ENCODE measurements around the gene PCP2. TPM values are rescaled to one million over a fixed set of nuclear protein-coding genes. Genes with fewer than 3 reads are reported as not detected.

Gene PCP2
- total RNA-seq, 1 donor from 2014 or later: not detected

DNA sequence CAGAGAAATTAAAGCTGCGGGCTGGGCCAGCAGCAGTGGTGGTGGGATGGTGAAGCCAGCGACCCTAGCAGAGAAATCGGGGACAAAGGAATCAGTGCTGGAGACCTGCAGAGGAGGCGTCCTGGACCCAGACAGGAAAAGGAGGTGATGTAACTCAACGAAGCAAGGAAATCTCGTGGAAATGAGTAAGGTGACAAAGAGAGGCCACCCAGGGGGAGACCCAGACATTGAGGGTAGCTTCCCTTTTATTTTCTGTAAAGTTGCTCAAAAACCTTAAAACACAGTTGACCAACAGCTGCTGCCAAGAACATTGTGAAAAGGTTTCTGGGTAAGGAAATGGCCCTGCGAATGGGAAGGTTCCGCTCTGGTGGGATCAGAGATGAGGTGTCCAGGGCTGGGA is 22.1 kb upstream of the PCP2 start:
- Histone ChIP-seq H3K27me3 (ENCODE audit: control insufficient read depth, insufficient read depth, low read length) (peaks cover 8% of the 10 kb centered on the region), H3K4me3 (ENCODE audit: low read depth, low read length) (no peak overlapping the region), H3K36me3 (ENCODE audit: control insufficient read depth, insufficient read depth, low read length) (no peaks in the 10 kb centered on the region)
- TF ChIP-seq, protein P1, sequence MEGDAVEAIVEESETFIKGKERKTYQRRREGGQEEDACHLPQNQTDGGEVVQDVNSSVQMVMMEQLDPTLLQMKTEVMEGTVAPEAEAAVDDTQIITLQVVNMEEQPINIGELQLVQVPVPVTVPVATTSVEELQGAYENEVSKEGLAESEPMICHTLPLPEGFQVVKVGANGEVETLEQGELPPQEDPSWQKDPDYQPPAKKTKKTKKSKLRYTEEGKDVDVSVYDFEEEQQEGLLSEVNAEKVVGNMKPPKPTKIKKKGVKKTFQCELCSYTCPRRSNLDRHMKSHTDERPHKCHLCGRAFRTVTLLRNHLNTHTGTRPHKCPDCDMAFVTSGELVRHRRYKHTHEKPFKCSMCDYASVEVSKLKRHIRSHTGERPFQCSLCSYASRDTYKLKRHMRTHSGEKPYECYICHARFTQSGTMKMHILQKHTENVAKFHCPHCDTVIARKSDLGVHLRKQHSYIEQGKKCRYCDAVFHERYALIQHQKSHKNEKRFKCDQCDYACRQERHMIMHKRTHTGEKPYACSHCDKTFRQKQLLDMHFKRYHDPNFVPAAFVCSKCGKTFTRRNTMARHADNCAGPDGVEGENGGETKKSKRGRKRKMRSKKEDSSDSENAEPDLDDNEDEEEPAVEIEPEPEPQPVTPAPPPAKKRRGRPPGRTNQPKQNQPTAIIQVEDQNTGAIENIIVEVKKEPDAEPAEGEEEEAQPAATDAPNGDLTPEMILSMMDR (IDR thresholded peaks at IDR 0.05; ENCODE audit: insufficient read depth, low read length, poor library complexity, severe bottlenecking): no peak
- no peak for DNase-seq (ENCODE audit: low read depth)

DNA sequence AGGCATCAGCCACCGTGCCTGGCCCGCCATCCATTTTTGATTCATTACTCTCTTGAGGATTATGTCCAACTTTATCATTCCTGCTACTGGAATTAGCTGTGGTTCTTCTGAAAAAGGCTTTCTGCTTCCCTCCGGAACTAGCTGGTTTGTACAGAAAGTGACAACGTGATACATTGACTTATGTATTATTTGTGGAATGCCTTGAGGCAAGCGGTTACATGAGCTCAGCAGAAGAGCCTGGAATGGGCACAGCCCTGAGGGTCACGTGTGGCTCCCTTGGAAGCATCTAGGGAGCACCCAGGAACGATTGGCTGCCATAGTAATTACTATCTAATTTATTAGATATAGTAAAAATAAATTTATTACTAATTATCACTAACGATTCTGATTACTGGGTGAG is 20.9 kb upstream of the PCP2 start:
- TF ChIP-seq, protein P1 (IDR thresholded peaks at IDR 0.05; ENCODE audit: insufficient read depth, low read length, poor library complexity, severe bottlenecking): no peak

DNA sequence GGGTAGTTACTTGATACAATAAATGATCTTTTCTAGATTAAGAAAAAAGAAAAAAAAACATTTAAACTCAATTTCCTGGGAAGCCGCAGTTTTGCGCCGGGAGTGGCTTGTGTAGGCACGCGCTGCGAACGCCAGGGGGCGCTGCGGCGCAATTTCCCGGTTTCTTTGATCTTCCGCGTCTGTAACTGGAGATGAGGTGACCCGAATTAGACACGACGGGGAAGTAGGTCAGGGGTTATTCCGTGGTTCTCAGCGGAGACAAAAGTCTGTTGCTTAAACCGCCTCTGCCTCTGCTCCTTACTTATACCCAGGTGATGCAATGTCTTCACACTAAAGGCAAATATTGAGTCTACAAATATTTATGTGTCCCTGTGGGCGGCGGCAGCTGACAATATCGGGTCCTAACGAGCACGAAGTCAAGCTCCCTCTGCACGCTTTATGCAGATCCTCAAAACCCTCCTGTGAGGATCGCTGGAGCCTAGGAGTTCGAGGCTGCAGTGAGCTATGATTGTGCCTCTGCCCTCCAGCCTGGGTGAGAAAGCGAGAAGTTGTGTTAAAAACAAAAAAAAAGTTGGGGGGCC is 18.6 kb upstream of the PCP2 start:
- no peak overlapping the region for H3K4me3 ChIP-seq (ENCODE audit: low read depth, low read length)
- H3K36me3 ChIP-seq (ENCODE audit: control insufficient read depth, insufficient read depth, low read length): no peaks in the 10 kb centered on the region
- peaks cover 5% of the 10 kb centered on the region for H3K27me3 ChIP-seq (ENCODE audit: control insufficient read depth, insufficient read depth, low read length)
- peak; percentile 19 for DNase-seq (ENCODE audit: low read depth)
- TF ChIP-seq, protein P1 (IDR thresholded peaks at IDR 0.05; ENCODE audit: insufficient read depth, low read length, poor library complexity, severe bottlenecking): peak; percentile 95

More for the DNA sequence above, 20.9 kb upstream of the PCP2 start:
- peaks cover 8% of the 10 kb centered on the region for H3K27me3 ChIP-seq (ENCODE audit: control insufficient read depth, insufficient read depth, low read length)
- no peak for DNase-seq (ENCODE audit: low read depth)
- H3K4me3 ChIP-seq (ENCODE audit: low read depth, low read length): no peak overlapping the region
- no peaks in the 10 kb centered on the region for H3K36me3 ChIP-seq (ENCODE audit: control insufficient read depth, insufficient read depth, low read length)

DNA sequence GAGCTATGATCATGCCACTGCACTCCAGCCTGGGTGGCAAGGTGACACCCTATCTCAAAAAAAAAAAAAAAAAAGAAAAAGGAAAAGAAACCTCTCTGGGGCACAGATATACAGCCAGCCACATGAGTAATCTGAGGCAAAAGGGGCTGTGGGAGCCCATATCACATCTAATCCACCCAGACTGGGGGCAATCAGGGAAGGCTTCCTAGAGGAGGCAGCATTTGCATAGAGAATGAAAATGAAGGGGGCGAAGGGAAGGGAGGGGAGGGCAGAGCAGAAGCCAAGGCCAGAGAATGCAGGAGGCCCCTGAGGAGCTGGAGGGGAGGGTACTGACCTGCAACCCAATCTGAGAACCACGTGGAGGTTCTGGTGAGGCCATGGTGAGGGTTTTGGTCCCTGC is 16.6 kb upstream of the PCP2 start:
- Histone ChIP-seq H3K4me3 (ENCODE audit: low read depth, low read length) (no peak overlapping the region), H3K36me3 (ENCODE audit: control insufficient read depth, insufficient read depth, low read length) (no peaks in the 10 kb centered on the region), H3K27me3 (ENCODE audit: control insufficient read depth, insufficient read depth, low read length) (peaks cover 2% of the 10 kb centered on the region)
- no peak for DNase-seq (ENCODE audit: low read depth)
- TF ChIP-seq, protein P1 (IDR thresholded peaks at IDR 0.05; ENCODE audit: insufficient read depth, low read length, poor library complexity, severe bottlenecking): no peak

DNA sequence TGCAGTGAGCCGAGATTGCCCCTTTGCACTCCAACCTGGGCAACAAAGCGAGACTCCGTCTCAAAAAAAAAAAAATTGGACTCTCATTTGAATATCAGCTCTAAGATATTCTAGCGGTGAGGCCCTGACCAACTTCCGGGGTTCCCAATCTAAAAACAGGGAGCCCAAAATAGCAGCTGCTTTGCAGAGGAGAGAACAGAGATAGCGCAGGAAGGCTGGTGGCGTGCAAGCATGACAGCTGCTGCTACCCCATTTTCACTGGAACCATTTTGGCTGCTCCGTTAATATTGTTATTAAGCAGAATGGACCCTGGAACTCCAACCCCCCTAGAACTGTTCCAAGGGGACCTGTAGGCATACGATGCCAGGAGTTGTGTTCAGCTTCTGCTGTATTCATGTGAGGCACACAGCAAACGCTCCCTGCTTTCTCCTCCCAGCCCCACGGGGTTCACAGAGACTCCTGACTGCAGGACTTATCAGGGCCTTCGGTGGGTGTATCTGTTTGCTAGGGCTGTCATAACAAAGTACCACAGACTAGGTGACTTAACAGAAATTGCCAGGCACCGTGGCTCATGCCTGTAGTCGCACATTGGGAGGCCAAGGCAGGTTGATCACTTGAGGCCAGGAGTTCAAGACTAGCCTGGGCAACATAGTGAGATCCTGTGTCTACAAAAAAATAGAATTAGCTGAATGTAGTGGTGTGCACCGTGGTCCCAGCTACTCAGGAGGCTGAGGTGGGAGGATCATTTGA is 14.9 kb upstream of the PCP2 start:
- DNase-seq (ENCODE audit: low read depth): no peak
- H3K27me3 ChIP-seq (ENCODE audit: control insufficient read depth, insufficient read depth, low read length): peaks cover 2% of the 10 kb centered on the region
- H3K4me3 ChIP-seq (ENCODE audit: low read depth, low read length): no peak overlapping the region
- no peaks in the 10 kb centered on the region for H3K36me3 ChIP-seq (ENCODE audit: control insufficient read depth, insufficient read depth, low read length)
- TF ChIP-seq, protein P1 (IDR thresholded peaks at IDR 0.05; ENCODE audit: insufficient read depth, low read length, poor library complexity, severe bottlenecking): no peak
